Measurements from ENCODE around the gene TENM3.
"Not testable (repeated sequence)": the region's sequence is repeated elsewhere in the genome, so short reads cannot be mapped to it uniquely, and the experiment has no call there.

TENM3 gene

DNA sequence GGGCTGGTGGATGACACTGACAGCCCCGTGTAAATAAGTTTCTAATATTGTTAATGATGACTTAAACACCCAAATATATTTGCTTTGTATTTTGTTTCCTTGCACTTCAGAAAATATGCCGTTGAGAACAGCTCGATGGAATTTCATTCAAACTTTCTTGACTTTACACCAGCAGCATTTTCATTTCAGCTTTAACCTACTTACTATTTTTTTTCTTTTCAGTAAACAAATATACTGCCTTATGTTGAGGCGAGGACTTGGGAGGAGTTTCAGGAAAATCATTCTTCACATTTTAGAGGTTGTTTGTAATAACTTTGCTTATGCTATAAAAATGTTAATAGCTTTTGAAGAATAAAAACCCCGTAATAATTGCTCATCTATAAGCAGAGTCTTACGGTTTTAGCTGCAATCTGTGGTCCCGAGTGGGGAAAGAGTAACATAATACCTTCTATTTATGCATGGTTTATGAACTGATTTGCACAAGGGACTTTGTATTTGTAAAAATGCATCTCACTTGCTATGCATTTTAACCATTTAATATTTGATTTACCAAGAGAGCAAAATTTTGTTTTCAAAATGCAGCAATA, 14.1 kb upstream of the TENM3 start:
- no peak for DNase-seq

DNA sequence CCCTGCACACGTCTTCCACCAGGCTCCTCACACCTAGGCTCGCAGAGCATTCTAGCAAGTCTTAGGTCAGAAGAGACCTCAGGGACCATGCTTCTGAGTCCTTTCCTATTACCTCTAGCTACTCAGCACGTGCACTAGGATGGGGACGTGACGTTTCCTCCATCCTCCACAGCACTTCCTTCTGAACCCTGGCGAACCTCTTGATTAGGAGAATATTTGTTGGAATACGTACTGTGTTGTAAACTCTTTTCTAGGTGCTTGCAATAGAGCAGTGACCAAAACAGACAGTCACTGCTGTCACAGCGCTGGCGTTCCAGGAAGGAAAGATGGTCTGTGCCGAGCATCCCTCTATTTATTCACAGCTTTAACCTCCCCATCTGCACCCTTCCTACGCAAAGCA, 12.9 kb upstream of the TENM3 start:
- no peak for DNase-seq

DNA sequence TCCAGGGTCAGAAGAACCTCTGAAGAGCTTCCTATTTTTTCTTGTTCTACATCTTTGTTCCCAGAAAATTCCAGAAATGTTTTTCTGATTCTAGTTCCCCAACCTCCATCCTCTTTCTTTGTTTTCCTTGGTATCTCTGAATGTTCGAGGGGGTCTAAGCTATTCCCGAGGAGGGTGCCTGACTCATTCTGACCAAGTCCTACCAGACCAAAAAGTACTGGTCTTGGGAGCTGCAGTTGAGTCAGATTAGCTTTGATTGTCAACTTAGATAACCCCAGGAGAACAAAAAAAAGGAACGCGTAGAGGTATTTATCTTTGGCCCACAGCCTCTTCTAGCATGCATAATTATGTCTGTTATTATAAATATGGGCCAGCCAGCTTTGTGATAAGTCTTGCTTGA, 12.1 kb upstream of the TENM3 start:
- DNase-seq, result peak; percentile 58

DNA sequence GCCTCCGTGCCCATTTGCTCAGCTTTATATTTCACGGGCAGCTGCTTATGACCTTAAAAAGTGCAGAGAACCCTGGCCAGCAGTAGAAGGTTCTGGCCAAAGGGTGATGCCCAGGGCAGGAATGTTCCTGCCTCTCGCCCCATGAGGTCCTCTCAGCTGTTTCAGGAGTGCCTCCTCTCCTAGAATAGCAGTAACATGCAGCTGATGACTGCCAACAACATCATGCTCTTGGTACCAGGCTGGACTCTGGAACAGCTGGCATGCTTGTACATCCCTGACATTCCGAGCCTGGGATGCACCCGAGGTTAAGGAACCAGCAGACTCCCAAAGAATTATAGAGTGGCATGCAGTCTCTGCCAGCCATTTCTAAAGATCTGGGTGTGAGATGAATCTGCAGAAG, 11.7 kb upstream of the TENM3 start:
- DNase-seq, result no peak

DNA sequence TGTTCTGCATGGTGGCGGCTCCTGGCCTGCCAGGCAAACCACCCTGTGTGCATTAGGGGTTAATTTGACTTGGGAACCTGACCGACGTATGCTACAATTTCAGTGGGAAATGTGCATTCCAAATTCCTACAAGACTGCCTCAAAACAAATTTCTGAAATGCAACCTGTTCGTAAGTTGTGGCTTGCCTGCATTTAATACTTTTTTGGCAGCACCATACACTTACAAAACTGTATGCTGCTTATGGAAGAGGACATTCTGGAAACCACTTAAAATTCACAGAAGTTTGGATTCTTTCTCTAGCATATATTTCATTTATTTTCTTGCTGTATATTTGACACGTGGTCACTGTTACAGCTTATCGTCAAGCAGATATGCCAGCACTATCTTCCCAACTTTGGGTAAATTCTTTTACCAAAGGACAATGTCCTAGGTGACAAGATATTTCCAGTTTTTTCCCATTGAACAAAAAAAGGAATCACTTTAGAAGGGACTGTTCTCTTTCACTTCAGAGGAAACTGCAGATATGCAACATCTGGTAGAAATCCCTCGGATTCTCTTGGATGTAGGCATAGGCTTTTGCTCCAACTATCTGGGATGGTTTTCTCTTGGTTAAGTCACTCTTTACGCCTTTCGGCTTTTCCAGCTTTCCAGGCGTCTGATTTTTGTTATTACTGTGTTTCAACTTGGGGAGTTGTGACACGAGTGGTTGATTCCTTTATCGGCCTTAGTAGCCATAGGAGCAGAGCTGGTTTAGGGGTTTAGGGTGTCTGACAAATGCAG, 9.7 kb upstream of the TENM3 start:
- DNase-seq, result no peak

DNA sequence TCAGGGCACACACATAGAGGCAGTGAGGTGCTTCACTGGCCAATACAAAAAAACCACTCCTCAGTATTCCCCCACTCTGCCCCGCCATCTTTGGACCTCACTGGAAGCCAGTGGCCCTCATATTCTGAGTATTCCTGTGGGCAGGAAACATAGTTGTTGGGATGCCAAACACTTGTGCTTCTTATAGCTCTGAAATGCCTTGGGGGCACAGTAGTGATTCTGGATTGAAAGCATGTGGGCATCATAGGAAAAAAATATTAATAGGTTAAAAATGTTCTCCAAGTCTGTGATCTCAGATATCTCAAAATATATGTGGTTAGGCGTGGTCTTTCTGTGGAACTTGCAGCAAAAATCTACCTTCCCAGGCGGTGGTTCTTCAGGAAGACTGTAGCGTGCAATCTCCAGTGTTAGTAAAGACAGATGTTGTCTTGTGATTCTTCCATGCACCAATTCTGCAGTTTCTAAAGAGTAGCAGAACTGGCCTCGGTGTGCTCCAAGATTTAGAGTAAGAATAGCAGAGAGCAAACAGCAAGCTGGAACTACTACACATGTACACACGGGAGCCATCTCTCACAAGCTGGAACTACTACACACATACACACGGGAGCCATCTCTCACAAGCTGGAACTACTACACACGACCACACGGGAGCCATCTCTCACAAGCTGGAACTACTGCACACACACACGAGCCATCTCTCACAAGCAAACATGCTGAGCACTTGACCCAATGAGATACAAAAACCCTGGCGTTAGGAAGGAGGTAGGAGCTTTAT, 8.0 kb upstream of the TENM3 start:
- DNase-seq, result no peak

DNA sequence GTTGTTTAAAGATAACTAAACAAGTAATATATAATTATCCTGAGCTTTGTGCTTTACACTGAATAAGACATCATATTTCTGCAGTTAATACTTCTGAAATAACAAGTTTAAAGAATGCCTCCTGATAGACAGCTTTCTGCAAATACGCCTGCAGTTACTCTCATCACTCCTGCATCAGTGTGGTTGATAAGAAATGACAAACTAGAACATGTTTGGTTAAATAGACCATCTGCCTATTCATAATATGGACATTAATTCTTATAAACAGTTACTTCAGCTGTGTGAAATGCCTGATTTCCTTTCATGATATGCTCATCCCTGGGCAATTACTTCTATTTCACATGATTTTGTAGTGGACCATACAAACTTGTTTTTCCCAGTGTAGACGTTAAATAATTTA, 7.0 kb upstream of the TENM3 start:
- no peak for DNase-seq

DNA sequence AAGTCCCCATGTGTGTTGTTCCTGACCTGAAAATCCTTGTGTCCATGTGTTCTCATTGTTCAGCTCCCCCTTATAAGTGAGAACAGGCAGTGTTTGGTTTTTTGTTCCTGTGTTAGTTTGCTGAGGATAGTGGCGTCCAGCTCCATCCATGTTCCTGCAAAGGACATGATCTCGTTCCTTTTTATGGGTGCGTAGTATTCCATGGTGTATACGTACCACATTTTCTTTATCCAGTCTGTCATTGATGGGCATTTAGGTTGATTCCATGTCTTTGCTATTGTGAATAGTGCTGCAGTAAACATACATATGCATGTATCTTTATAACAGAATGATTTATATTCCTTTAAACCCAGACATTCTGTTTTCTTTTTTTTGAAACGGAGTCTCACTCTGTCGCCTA, 6.2 kb upstream of the TENM3 start:
- DNase-seq, result not testable (repeated sequence)

DNA sequence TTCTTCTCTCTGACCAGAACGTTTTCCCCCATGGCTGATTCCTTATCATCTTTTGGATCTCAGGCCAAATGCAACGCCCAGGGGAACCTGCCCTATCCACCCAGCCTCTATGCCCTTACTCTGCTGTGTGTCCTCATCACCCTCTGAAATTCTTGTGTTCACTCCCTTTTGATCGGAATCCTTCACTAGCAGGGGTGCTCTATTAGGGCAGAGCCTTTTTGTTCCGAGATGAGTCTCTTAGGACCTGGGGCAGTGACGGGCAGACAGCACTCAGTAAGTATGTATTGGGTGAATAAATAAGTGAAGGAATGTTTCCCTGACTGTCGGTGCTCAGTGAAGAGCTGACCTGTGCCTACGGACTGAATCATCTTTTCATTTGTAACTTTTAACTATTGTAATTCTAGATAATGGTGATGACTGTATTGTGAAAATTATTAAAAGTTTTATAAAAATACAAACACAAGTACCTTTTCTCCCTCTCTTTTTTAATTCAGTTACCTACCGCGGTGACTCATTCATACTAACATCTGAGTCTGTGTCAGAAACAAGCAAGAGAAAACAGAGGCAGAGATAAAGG, 4.8 kb upstream of the TENM3 start:
- DNase-seq, result peak; percentile 80

DNA sequence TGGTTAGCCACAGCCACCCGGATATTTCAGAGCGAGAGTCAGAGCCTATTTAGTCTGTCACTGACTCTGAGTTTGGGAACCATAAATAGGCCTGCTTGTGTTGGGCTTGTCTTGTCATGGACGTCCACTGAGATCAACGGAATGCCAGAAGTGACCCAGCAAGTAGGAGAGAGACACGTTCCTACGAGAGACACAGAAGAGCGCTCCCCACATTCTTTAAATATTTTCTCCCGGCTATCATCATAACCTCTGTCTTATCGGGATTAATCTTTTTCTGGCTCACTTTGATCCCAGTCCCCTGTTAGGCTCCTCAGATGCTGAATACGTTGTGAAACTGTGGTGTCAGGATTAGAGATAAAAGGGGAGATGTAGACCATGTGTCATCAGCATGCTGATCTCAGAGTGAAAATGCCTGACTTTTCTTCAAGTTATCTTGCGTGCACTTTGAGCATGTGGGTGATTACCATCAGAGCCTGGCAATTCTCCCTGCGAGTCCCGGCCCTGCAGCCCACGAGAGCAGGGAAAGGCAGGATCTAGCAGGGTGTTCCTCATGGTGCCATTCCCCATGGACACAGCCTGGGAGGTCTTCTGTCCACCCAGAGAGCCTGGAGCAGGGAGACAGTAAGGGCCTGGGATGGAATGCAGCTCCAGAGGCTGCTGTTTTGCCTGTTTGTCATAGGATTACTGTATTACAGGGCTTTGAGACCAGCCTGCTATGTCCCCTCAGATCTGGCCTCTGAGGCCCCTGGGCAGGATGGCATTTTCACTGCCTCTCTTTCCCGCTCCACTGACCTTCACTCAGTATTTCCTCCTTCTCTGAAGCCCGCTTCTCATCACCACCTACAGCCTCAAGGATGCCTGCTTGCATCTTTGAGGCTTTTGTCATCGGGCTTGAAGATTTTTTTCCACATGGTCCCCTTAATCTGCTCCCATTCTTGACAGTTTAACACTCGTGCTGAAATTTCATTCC, 2.8 kb upstream of the TENM3 start:
- peak; percentile 91 for DNase-seq

DNA sequence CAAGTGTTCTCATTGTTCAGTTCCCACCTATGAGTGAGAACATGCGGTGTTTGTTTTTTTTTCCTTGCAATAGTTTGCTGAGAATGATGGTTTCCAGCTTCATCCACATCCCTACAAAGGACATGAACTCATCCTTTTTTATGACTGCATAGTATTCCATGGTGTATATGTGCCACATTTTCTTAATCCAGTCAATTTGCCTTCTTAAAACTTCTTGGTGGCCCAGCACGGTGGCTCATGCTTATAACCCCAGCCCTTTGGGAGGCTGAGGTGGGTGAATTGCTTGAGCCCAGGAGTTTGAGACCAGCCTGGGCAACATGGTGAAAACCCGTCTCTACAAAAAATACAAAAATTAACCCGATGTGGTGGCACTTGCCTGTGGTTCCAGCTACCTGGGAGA, 942 bp upstream of the TENM3 start:
- not testable (repeated sequence) for DNase-seq

DNA sequence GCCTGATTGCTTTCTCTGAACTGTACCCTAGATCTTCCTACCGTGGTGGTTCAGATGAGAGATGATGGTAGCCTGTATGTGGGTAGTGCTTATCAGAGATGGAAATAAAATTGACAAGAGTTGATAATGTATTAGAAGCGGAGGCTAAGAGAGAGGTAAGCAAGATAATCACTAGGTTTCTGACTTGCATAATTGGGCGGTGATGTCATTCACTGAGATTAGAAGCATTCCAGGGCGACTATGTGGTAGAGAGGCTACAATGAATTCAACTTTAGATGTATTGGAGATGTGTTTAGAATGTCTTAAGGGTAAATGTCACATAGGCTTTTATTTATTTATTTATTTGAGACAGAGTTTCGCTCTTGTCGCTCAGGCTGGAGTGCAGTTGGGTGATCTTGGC, 415 bp upstream of the TENM3 start:
- DNase-seq, result peak; percentile 62

DNA sequence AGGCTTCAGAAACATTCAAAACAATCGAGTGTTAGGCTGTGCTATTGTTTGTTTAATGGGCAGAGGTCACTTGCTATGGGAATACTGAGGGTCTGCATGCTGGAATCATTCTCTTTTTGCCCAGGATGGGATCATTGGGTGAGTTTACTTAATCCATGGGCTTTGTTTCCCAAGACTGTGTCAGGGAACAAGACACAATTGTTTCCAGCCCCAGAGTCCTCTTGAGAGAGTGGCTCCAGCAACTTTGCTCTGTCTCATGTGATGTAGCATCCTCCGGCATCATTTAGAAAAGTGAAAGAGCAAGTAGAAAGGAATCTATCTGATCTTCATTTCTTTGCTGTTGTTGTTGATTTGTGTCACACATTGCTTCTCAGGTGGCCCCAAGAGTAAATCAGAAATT, 1.8 kb downstream of the TENM3 start:
- DNase-seq, result no peak

DNA sequence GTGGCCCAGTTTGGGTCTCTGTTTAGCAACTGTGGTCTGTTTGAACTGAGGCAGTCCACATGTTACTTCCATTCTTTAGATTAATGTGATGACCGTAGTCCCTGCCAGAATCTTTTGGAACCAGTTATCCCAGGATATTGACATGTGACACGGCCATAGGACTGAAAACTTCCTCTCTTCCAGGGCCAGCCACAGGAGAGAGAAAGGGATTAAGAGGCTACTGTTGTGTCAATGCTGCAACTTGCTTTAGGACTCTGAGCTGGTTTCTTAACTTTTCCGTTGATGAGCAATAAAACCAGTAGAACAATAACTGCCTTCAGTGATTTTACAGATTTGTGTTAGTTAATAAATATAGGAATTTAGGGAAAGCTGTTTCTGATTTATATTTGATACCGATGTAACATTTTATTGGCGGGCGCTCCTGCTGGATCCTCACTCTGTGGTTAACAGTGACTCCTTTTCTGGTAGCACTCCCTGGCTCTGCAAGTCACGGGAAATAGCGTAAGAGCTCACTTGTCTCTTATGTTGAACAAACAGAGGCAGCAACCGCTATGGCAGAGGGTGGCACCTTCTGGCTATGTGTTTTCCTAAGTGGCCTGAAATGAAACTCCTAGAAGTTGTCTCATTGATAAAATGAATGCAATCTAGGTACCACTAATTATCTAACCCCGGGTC, 2.5 kb downstream of the TENM3 start:
- no peak for DNase-seq

DNA sequence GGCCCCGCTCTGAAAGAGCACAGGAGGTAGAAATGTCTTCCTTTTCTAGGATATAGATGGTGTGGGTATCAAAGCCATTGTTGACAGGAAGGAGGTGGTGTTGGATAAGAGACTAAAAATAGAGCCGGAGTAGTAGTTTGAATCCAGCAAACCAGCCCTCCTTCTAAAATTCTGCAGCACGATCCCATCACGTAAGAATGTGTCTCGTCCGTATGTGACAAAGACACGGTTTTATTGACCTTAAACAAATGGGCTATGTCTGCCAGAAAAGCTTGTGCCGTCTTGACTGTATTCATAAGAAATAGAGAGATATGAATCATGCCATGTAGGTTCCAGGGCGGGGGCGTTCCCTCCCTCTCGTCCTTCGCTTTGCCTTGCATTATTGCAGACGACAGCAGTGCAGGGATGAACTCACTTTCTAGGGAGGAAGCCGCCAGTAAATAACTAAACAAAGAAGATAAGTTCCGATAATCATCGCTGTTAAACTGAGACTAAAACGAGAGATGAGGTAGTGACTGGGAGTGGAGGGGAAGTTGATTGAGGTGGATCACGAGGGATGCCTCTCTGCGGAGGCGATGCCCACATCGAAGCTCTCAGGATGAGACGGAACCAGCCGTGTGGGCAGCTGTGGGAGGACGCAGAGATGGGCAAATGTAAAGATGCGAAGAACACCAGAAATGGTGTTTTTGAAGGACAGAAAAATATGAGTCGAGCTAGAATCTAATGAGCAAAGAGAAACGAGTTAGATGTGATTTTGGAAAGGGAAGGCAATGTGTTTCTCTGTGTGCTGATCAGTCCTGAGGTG, 3.4 kb downstream of the TENM3 start:
- DNase-seq, result no peak

DNA sequence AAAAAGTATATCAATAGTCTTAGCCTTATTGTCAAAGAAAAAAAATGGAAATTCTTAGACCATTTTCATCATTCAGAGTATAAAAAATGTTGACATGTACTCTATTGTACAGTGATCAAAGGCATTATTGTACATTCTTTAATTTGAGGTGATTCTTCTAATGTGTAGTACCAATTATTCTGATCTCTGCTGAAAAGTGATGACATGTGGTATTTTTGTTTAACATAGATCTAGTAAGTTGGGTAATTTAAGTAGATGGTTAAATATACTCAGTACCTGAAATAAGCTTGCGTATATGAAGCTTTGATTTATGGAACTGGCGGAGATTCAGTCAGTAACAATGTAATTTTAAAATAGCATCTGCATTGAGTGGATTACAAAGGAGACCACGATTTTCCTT, 5.1 kb downstream of the TENM3 start:
- DNase-seq, result no peak

DNA sequence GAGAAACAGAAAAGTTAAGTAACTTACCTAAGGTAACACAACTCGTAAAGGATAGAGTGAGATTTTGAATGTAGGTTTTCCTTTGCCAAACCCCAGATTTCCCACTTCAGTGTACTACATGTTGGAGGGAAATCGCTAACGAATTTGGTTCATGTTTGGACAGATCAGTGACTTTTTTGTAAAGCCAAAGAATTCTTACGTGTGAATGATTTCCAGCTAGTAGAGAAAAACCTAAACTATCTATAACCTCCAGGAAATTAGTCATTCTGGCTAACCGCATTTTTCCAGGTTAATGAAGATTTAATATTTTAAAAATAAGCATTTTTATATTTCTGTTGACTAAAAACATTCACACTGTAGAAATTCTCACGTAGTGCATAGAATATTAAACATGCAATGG, 7.2 kb downstream of the TENM3 start:
- no peak for DNase-seq

DNA sequence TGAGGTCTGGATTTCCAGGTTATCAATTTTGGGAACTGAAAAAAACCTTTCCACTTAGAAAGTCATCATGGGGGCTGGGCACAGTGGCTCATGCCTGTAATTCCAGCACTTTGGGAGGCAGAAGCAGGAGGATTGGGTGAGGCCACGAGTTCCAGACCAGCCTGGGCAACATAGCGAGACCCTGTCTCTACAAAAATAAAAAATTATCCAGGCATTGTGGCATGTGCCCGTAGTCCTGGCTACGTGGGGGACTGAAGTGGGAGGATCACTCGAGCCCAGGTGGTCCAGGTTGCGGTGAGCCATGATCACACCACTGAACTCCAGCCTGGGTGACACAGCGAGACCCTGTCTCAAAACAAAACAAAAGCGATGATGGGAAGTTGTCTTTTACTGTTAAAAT, 7.9 kb downstream of the TENM3 start:
- DNase-seq, result no peak

DNA sequence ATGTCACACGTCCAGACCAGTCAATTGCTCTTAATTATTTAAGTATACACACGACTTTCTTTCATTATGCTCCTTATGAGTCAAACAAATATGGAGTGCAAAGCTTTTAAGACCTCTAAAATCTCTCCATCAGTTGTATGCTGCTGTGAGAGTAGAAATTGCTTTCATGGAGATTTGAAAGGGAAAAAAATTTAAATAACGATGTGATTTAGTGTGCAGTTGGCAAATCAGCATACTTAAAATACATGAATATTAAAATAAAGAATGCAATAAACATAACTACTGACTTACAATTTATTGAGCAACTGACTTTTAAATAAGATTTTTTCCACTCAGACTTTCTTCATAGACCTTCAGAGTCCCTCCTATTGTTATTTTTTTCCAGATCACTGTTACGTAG, 9.0 kb downstream of the TENM3 start:
- DNase-seq, result no peak

DNA sequence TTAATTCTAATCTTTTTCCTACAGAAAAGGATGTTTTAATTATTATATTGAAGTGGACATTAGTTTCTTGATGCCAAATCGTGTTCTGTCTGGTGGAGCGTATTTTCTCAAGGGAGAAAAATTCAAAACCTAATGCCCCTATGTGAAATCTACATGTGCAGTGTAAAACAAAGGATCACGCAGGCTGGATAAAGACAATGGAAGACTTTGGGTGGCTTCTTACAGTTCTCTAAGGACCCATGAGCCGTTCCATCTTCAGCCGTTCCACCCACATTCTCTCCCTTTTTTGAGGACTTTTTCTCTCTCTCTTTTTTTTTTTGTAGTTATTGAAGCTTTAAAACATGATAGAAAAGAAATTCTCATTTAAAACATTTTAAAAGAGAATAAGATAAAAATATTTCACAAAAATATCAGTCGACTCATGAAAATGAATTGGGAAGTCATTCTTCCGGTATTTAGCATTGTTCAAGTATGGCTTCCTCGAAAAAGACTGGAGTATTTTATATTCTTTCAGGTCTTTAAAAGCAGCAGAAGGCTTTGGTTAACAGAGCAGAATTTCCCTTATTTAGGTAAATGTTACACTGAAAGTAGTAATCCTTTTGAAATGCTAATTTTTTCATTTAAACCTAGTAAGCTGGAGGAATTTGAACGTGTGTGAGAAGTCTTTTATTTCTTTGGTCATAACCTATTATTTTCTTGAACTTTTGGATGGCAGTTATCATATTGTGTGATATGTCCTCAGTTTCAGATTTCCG, 11.0 kb downstream of the TENM3 start:
- no peak for DNase-seq
